GM12892 (cell line): ENCODE results near the gene KRTAP12-4.
"Not testable (repeated sequence)": the region's sequence is repeated elsewhere in the genome, so short reads cannot be mapped to it uniquely, and the experiment has no call there.

Experiments used
- POLR2A ChIP-seq: IDR thresholded peaks from 2 replicates; pipeline ENCODE4 v1.6.1; 2011; ENCODE audit warnings: low read depth, low read length, control low read depth
- POLR2AphosphoS5 ChIP-seq: IDR thresholded peaks from 2 replicates; pipeline ENCODE4 v1.6.1; 2011; ENCODE audit warnings: low read depth, low read length, control low read depth

GRCh38 chr21:44697172-44697810 is 42.8 kb upstream of the KRTAP12-4 start, which contains the start of gene KRTAP10-12:
- TF ChIP-seq POLR2AphosphoS5, POLR2A: not testable (repeated sequence)
